ENCODE data around the gene TMEM86A. TPM values are rescaled to one million over a fixed set of nuclear protein-coding genes. Genes with fewer than 3 reads are reported as not detected.
A peak's percentile ranks its signal among the peaks of the same experiment; 100 is the strongest.

TMEM86A gene
- polyA plus RNA-seq, 1 of the 3 experiments (the other 2 are of a cell fraction): 1.2 TPM

- Histone ChIP-seq H2AFZ (ENCODE audit: low read depth) (no peak overlapping the region), H3F3A (replicated peaks; ENCODE audit: insufficient read depth) (no peaks in the 10 kb centered on the region), H3K36me3 (replicated peaks in 1 of 2; ENCODE audit: control insufficient read depth in 1 of 2, insufficient read depth in 2 of 2, low read length in 1 of 2) (no peaks in the 10 kb centered on the region), H3K9me2 (no peaks in the 10 kb centered on the region), H3K4me2 (no peak overlapping the region), H3K4me1 (ENCODE audit: control insufficient read depth in 1 of 2, insufficient read depth in 2 of 2, low read depth in 1 of 2, low read length in 1 of 2) (no peaks in the 10 kb centered on the region), H3K27me3 (ENCODE audit: insufficient read depth) (no peaks in the 10 kb centered on the region), H4K20me1 (ENCODE audit: insufficient read depth) (no peaks in the 10 kb centered on the region), H3K9ac (no peak overlapping the region), H3K4me3 (ENCODE audit: low read depth in 2 of 2, low read length in 1 of 2) (no peak overlapping the region), H3K79me2 (ENCODE audit: insufficient read depth) (no peaks in the 10 kb centered on the region), H3K9me3 (no peaks in the 10 kb centered on the region), H3K27ac (ENCODE audit: low read depth in 2 of 2, low read length in 1 of 2) (no peak overlapping the region)
- CTCF ChIA-PET: no interaction called here
- 94% methylated on average over 4 of the region's 4 CpGs for WGBS (ENCODE audit: low lambda C conversion rate)
- no peak for DNase-seq
- no peak for TF ChIP-seq CTCF (IDR thresholded peaks at IDR 0.05)
- POLR2A ChIA-PET: no interaction called here
Observed at GRCh38 chr11:18668131-18668530, 30.4 kb upstream of the TMEM86A start.

GRCh38 chr11:18669219-18669596 is 29.4 kb upstream of the TMEM86A start:
- Histone ChIP-seq H2AFZ (ENCODE audit: low read depth) (no peak overlapping the region), H3K27ac (ENCODE audit: low read depth in 2 of 2, low read length in 1 of 2) (no peak overlapping the region), H3K4me1 (ENCODE audit: control insufficient read depth in 1 of 2, insufficient read depth in 2 of 2, low read depth in 1 of 2, low read length in 1 of 2) (no peaks in the 10 kb centered on the region), H3K9ac (no peak overlapping the region), H3K79me2 (ENCODE audit: insufficient read depth) (no peaks in the 10 kb centered on the region), H3F3A (replicated peaks; ENCODE audit: insufficient read depth) (no peaks in the 10 kb centered on the region), H3K36me3 (replicated peaks in 1 of 2; ENCODE audit: control insufficient read depth in 1 of 2, insufficient read depth in 2 of 2, low read length in 1 of 2) (no peaks in the 10 kb centered on the region), H4K20me1 (ENCODE audit: insufficient read depth) (no peaks in the 10 kb centered on the region), H3K4me3 (ENCODE audit: low read depth in 2 of 2, low read length in 1 of 2) (no peak overlapping the region), H3K9me2 (no peaks in the 10 kb centered on the region), H3K4me2 (no peak overlapping the region), H3K9me3 (no peaks in the 10 kb centered on the region), H3K27me3 (ENCODE audit: insufficient read depth) (no peaks in the 10 kb centered on the region)
- ChIA-PET POLR2A (interaction anchor here (0.6 kb wide), 1 partner anchor 147 kb away, joined by 5 read pairs; no protein-coding TSS in a partner anchor), CTCF (no interaction called here)
- no peak for TF ChIP-seq RFX5 (IDR thresholded peaks at IDR 0.05; ENCODE audit: low read length)
- TF ChIP-seq RCOR1 (IDR thresholded peaks at IDR 0.05; ENCODE audit: low read length): no peak
- no peak for TF ChIP-seq SMC3 (IDR thresholded peaks at IDR 0.05; ENCODE audit: low read depth, low read length)
- no peak for TF ChIP-seq GABPA (IDR thresholded peaks at IDR 0.05; ENCODE audit: low read depth)
- TF ChIP-seq FOXJ3 (CRISPR knock-in tag; IDR thresholded peaks at IDR 0.05): no peak
- WGBS (ENCODE audit: low lambda C conversion rate): 25% methylated on average over 2 of the region's 2 CpGs
- no peak for DNase-seq

DNA sequence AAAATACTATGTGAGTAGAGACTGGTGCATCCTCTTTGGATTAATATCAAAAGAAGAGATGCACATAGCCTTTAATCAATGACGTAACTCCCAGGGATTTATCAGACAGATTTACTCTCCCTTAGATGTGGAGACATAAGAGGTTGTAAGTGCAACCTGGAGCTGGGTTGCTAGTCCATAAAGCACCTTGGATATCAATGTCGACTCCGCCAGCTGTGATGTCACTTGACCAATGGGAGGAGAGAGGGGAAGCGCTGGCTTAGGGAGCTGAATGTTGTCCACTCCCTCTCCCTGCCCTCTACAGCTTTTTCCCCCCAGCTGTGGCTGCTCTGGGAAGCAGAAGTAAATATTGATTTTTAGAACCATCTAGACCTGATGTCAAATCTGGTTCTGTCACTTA is 28.9 kb upstream of the TMEM86A start:
- no peak overlapping the region for H2AFZ ChIP-seq (ENCODE audit: low read depth)
- ChIA-PET POLR2A (no interaction called here), CTCF (no interaction called here)
- H3K4me2 ChIP-seq: no peak overlapping the region
- no peaks in the 10 kb centered on the region for H3K9me2 ChIP-seq
- no peak overlapping the region for H3K4me3 ChIP-seq (ENCODE audit: low read depth in 2 of 2, low read length in 1 of 2)
- no peaks in the 10 kb centered on the region for H3K4me1 ChIP-seq (ENCODE audit: control insufficient read depth in 1 of 2, insufficient read depth in 2 of 2, low read depth in 1 of 2, low read length in 1 of 2)
- WGBS (ENCODE audit: low lambda C conversion rate): 72% methylated on average over 4 of the region's 4 CpGs
- H3K9me3 ChIP-seq: no peaks in the 10 kb centered on the region
- H3F3A ChIP-seq (replicated peaks; ENCODE audit: insufficient read depth): no peaks in the 10 kb centered on the region
- H4K20me1 ChIP-seq (ENCODE audit: insufficient read depth): no peaks in the 10 kb centered on the region
- peak; percentile 10 for DNase-seq
- H3K27ac ChIP-seq (ENCODE audit: low read depth in 2 of 2, low read length in 1 of 2): no peak overlapping the region
- no peaks in the 10 kb centered on the region for H3K79me2 ChIP-seq (ENCODE audit: insufficient read depth)
- H3K36me3 ChIP-seq (replicated peaks in 1 of 2; ENCODE audit: control insufficient read depth in 1 of 2, insufficient read depth in 2 of 2, low read length in 1 of 2): no peaks in the 10 kb centered on the region
- no peak overlapping the region for H3K9ac ChIP-seq
- H3K27me3 ChIP-seq (ENCODE audit: insufficient read depth): no peaks in the 10 kb centered on the region
- TF ChIP-seq MXI1 (IDR thresholded peaks at IDR 0.05; ENCODE audit: low read depth, low read length) (no peak), CHD2 (IDR thresholded peaks at IDR 0.05; ENCODE audit: low read length, partially characterized antibody) (no peak), JUND (IDR thresholded peaks at IDR 0.05) (no peak), MAX (IDR thresholded peaks at IDR 0.05; ENCODE audit: low read depth) (no peak), ZBTB33 (IDR thresholded peaks at IDR 0.05; ENCODE audit: borderline replicate concordance, low read depth) (no peak), FOSL2 (IDR thresholded peaks at IDR 0.05; ENCODE audit: borderline replicate concordance, low read depth) (no peak), ELF1 (IDR thresholded peaks at IDR 0.05) (no peak), IRF3 (IDR thresholded peaks at IDR 0.05; ENCODE audit: low read depth, low read length) (no peak)
- TF ChIP-seq, protein P1, sequence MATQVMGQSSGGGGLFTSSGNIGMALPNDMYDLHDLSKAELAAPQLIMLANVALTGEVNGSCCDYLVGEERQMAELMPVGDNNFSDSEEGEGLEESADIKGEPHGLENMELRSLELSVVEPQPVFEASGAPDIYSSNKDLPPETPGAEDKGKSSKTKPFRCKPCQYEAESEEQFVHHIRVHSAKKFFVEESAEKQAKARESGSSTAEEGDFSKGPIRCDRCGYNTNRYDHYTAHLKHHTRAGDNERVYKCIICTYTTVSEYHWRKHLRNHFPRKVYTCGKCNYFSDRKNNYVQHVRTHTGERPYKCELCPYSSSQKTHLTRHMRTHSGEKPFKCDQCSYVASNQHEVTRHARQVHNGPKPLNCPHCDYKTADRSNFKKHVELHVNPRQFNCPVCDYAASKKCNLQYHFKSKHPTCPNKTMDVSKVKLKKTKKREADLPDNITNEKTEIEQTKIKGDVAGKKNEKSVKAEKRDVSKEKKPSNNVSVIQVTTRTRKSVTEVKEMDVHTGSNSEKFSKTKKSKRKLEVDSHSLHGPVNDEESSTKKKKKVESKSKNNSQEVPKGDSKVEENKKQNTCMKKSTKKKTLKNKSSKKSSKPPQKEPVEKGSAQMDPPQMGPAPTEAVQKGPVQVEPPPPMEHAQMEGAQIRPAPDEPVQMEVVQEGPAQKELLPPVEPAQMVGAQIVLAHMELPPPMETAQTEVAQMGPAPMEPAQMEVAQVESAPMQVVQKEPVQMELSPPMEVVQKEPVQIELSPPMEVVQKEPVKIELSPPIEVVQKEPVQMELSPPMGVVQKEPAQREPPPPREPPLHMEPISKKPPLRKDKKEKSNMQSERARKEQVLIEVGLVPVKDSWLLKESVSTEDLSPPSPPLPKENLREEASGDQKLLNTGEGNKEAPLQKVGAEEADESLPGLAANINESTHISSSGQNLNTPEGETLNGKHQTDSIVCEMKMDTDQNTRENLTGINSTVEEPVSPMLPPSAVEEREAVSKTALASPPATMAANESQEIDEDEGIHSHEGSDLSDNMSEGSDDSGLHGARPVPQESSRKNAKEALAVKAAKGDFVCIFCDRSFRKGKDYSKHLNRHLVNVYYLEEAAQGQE (IDR thresholded peaks at IDR 0.05; ENCODE audit: low read depth, low read length): no peak
